RPMI8226 (cell line): Measurements from ENCODE around the gene FGFR4.

Experiments used
- DNase-seq: peaks from one replicate; pipeline ENCODE4 v3.0.0-alpha.2; 2015

Gene FGFR4

GRCh38 chr5:177103523-177104253 is 17.0 kb downstream of the FGFR4 start:
- no peak for DNase-seq

GRCh38 chr5:177105691-177106476 is 19.2 kb downstream of the FGFR4 start:
- no peak for DNase-seq

- no peak for DNase-seq
Observed at GRCh38 chr5:177107159-177107558, 20.4 kb downstream of the FGFR4 start.

GRCh38 chr5:177109810-177110209 is 23.1 kb downstream of the FGFR4 start:
- DNase-seq, result peak; percentile 84

- peak; percentile 51 for DNase-seq
Observed at GRCh38 chr5:177111720-177112394, 25.1 kb downstream of the FGFR4 start.

- DNase-seq, result no peak
Observed at GRCh38 chr5:177112589-177113220, 26.0 kb downstream of the FGFR4 start.

- DNase-seq, result peak; percentile 70
Observed at GRCh38 chr5:177113566-177114424, 27.1 kb downstream of the FGFR4 start.

- no peak for DNase-seq
Observed at GRCh38 chr5:177116631-177117373, 30.1 kb downstream of the FGFR4 start.

- no peak for DNase-seq
Observed at GRCh38 chr5:177117441-177118045, 30.8 kb downstream of the FGFR4 start.

GRCh38 chr5:177122566-177122965 is 35.9 kb downstream of the FGFR4 start:
- no peak for DNase-seq

- DNase-seq, result peak; percentile 50
Observed at GRCh38 chr5:177123789-177124485, 37.2 kb downstream of the FGFR4 start.

- DNase-seq, result peak; percentile 68
Observed at GRCh38 chr5:177124486-177124991, 37.8 kb downstream of the FGFR4 start.

- DNase-seq, result no peak
Observed at GRCh38 chr5:177126771-177127170, 40.1 kb downstream of the FGFR4 start.

GRCh38 chr5:177128551-177128981 is 41.9 kb downstream of the FGFR4 start:
- no peak for DNase-seq

GRCh38 chr5:177130211-177131018 is 43.7 kb downstream of the FGFR4 start:
- no peak for DNase-seq

- no peak for DNase-seq
Observed at GRCh38 chr5:177131019-177131320, 44.3 kb downstream of the FGFR4 start.

GRCh38 chr5:177131352-177132135 is 44.8 kb downstream of the FGFR4 start:
- no peak for DNase-seq
